ENCODE data around the gene KCNN1.
"Not testable (repeated sequence)": the region's sequence is repeated elsewhere in the genome, so short reads cannot be mapped to it uniquely, and the experiment has no call there.

The KCNN1 gene

DNA sequence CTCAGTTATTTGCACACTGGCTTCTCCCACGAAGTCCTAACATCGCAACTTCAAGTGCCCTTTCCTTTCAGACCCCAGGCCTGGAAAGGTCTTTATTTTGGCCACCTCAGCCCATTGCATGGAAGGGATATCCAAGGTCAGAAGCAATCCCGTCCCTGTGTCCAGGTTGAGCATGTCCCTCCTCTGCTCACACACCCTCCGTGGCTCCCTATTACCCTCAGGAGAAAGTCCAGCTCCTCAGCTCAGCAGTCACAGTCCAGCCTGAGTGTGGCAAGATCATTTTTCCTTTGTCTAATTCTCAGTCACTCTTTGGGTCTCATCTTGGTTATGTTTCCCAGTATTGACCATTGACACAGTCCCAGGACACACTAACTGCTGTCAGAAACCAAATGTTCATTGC lies 60.2 kb downstream of the KCNN1 start:
- no peak for DNase-seq (ENCODE audit: low read depth in 2 of 2)

- DNase-seq (ENCODE audit: low read depth in 2 of 2) = no peak
Measured at GRCh38 chr19:18029617-18030338, 62.9 kb downstream of the KCNN1 start.

DNA sequence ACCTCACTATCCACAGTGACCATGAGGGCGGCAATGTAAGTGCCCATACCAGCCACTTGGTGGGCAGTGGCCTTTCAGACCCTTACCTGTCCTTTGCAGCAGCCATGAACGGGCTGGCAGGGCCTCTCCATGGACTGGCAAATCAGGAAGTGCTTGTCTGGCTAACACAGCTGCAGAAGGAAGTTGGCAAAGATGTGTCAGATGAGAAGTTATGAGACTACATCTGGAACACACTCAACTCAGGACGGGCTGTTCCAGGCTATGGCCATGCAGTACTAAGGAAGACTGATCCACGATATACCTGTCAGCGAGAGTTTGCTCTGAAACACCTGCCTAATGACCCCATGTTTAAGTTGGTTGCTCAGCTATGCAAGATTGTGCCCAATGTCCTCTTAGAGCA lies 64.5 kb downstream of the KCNN1 start:
- not testable (repeated sequence) for DNase-seq (ENCODE audit: low read depth in 2 of 2)

DNA sequence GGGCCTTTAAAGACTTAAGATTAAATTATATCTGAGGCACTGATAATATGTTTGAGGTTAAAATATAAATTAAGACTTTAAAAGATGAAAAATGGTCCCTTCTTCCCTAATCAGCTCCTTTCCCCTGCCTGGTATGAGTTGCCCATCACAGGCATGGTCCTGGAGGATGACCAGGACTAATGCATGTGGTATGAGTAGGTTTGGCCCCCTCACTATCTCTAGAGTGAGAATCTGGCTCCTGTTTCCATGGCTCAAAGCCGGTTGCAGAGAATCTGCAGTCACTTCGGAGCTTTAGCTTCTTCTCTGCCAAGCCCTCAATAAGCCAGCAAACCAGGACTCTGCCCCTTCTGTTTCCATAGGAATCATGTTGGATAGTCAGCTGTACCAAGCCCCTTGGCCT lies 65.2 kb downstream of the KCNN1 start:
- not testable (repeated sequence) for DNase-seq (ENCODE audit: low read depth in 2 of 2)

DNA sequence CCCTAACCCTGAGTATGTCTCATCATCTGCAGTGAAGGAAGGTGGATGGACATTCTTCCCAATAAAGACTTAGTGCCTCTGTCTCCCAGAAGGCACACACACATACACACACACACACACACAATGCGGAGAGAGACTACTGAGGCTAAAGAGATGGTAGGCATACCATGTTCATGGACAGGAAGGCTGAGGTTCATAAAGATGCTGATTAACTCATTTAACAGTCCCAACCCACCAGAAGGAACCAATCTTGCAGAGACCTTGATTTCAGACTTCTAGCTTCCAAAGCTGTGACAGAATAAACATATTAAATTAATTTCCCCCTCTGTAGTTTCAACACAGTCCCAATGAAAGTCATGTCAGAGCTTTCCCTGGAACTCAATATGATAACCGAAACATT lies 74.1 kb downstream of the KCNN1 start:
- no peak for DNase-seq (ENCODE audit: low read depth in 2 of 2)

- no peak for DNase-seq (ENCODE audit: low read depth in 2 of 2)
Measured at GRCh38 chr19:18043676-18044075, 76.8 kb downstream of the KCNN1 start.

DNA sequence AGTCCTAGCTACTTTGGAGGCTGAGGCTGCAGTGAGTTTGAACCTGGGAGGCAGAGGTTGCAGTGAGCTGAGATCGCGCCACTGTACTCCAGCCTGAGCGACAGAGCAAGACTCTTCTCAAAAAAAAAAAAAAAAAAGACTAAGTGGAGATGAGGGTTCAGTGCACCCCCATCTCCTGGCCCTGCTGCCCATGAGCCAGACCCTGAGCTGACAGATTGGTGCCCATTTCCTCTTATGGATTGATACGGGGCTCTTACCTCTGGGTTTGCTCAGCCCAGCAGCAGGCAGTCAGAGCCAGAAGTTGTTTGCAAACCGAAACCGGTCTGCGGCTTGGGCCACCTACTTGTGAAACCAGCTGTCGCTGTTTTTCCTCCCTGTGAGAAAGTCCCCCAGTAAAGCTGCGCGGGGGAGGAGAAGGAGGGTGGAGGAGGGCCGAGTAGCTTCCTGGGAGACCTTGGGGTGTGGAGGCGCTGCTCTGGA lies 78.0 kb downstream of the KCNN1 start:
- peak; percentile 83 to 86 for DNase-seq (ENCODE audit: low read depth in 2 of 2)

- DNase-seq (ENCODE audit: low read depth in 2 of 2) = no peak
Measured at GRCh38 chr19:18045307-18046050, 78.6 kb downstream of the KCNN1 start.

DNA sequence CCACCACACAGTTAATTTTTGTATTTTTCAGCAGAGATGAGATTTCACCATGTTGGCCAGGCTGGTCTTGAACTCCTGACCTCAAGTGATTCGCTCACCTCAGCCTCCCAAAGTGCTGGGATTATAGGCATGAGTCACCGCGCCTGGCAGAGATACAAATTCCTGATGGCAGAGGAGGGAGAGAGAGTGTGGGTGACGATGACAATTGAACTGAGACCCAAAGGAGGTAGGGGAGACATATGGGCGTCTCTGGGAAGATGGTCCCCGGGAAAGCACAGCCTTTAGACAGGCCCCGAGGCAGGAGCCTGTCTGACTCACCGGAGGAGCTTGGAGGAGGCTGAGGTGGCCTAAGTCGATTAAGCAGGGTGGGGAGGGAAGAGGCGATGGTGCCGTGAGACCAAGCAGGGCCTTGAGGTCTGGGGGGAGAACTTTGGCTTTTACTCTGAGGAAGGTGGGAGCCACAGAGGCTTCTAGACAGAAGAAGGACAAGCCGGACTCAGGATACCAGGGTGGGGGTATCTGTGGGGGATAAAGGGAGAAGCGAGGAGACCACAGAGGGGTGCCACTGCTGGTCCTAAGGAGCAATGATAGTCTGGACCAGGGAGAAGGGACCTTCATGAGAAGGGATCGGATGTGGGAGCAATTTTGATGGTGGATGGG lies 79.3 kb downstream of the KCNN1 start:
- DNase-seq (ENCODE audit: low read depth in 2 of 2) = no peak

DNA sequence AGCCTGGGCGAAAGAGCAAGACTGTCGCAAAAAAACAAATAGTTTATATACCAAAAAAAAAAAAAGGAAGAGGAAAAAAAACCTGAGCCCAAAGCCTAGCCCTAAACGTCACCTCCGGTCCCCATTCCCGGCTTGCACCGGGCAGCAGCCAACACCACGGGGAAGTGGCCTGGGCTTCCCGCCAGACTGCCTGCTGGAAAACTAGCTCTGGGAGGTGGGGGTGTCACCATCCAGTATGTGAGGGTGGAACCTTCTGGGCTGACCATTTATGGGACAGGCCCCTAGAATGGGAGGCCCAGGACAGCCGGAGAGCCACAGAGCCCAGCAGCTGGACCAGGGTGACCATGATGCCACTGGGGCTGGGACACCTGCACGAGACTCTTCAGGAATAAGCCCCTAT lies 82.5 kb downstream of the KCNN1 start:
- no peak for DNase-seq (ENCODE audit: low read depth in 2 of 2)

All from stimulated activated CD8-positive, alpha-beta memory T cell treated with anti-CD3 and anti-CD28 coated beads, Interleukin-7, amount 100 ng/mL, for 4 hours (primary cell).